ENCODE data around the gene RAB22A. TPM values are rescaled to one million over a fixed set of nuclear protein-coding genes. Genes with fewer than 3 reads are reported as not detected.

RAB22A gene
- total RNA-seq = 6.8 and 11.3 TPM in 2 replicates

GRCh38 chr20:58309591-58310290, at the start of gene RAB22A:
RAB22A (plus strand) TSS chr20:58309715; CDS start chr20:58309977, 262 bp downstream.

GRCh38 chr20:58388882-58389323, 79.4 kb downstream of the RAB22A start, which contains the start of gene VAPB:
VAPB (plus strand) TSS chr20:58389229; CDS start chr20:58389460, 231 bp downstream.

Other genes starting within 250 kb of the RAB22A start
- not detected in 2 replicates for gene ANKRD60, start 81.1 kb upstream of the RAB22A start, total RNA-seq
- 11.2 and 12.9 TPM in 2 replicates for gene VAPB, start 79.5 kb downstream of the RAB22A start, total RNA-seq
- 8.0 and 27.9 TPM in 2 replicates for gene APCDD1L, start 205.7 kb downstream of the RAB22A start, total RNA-seq